IPS-11a (cell line): ENCODE data around the gene TMA16.
"Not testable (repeated sequence)": the region's sequence is repeated elsewhere in the genome, so short reads cannot be mapped to it uniquely, and the experiment has no call there.

ENCODE experiments used
- H3K4me3 ChIP-seq: one replicate; pipeline ENCODE4 v1.5.1; 2013; ENCODE audit warnings: low read depth, low read length, control low read depth

TMA16 gene

GRCh38 chr4:163494360-163495241 lies at the start of gene TMA16:
Gene TMA16, plus strand, starts transcription at chr4:163494690. Its CDS starts 112 bp downstream, at chr4:163494802.
- peak within 1 kb of the TSS; percentile 93 for H3K4me3 ChIP-seq

GRCh38 chr4:163447023-163447422 lies 47.5 kb upstream of the TMA16 start:
- H3K4me3 ChIP-seq = not testable (repeated sequence)

- no peak overlapping the region for H3K4me3 ChIP-seq
These were observed 47.0 kb upstream of the TMA16 start for GRCh38 chr4:163447481-163447880.

- no peak overlapping the region for H3K4me3 ChIP-seq
These were observed 45.8 kb upstream of the TMA16 start for GRCh38 chr4:163448540-163449203.

- H3K4me3 ChIP-seq = no peak overlapping the region
These were observed 31.9 kb upstream of the TMA16 start for GRCh38 chr4:163462556-163462955.

GRCh38 chr4:163467082-163467770 lies 27.3 kb upstream of the TMA16 start:
- no peak overlapping the region for H3K4me3 ChIP-seq

GRCh38 chr4:163470391-163470790 lies 24.1 kb upstream of the TMA16 start:
- no peak overlapping the region for H3K4me3 ChIP-seq

GRCh38 chr4:163473130-163473529 lies 21.4 kb upstream of the TMA16 start:
- no peak overlapping the region for H3K4me3 ChIP-seq

GRCh38 chr4:163473576-163473975 lies 20.9 kb upstream of the TMA16 start, which contains the start of gene TKTL2:
Gene TKTL2, minus strand, starts transcription at chr4:163473754. Its CDS starts 20 bp downstream, at chr4:163473734.
- no peak within 1 kb of the TSS for H3K4me3 ChIP-seq

GRCh38 chr4:163474027-163474426 lies 20.5 kb upstream of the TMA16 start:
- no peak overlapping the region for H3K4me3 ChIP-seq

GRCh38 chr4:163476761-163477438 lies 17.6 kb upstream of the TMA16 start:
- no peak overlapping the region for H3K4me3 ChIP-seq

- no peak overlapping the region for H3K4me3 ChIP-seq
These were observed 12.3 kb upstream of the TMA16 start for GRCh38 chr4:163482190-163482589.

GRCh38 chr4:163484906-163485305 lies 9.6 kb upstream of the TMA16 start:
- no peak overlapping the region for H3K4me3 ChIP-seq

GRCh38 chr4:163485589-163485988 lies 8.9 kb upstream of the TMA16 start:
- no peak overlapping the region for H3K4me3 ChIP-seq

- no peak overlapping the region for H3K4me3 ChIP-seq
These were observed 8.2 kb upstream of the TMA16 start for GRCh38 chr4:163486321-163486720.

- no peak overlapping the region for H3K4me3 ChIP-seq
These were observed 4.6 kb upstream of the TMA16 start for GRCh38 chr4:163489929-163490328.

- no peak overlapping the region for H3K4me3 ChIP-seq
These were observed 1.5 kb upstream of the TMA16 start for GRCh38 chr4:163492951-163493504.

GRCh38 chr4:163493643-163494359 lies 689 bp upstream of the TMA16 start:
- H3K4me3 ChIP-seq = peak overlapping the region; percentile 93

- peak overlapping the region; percentile 93 for H3K4me3 ChIP-seq
These were observed 1.4 kb downstream of the TMA16 start for GRCh38 chr4:163495900-163496299.

- no peak overlapping the region for H3K4me3 ChIP-seq
These were observed 6.1 kb downstream of the TMA16 start for GRCh38 chr4:163500586-163500985.
